K562 (cell line): ENCODE data around the gene C13orf46. TPM values are rescaled to one million over a fixed set of nuclear protein-coding genes. Genes with fewer than 3 reads are reported as not detected.

Experiments
- ATAC-seq: fragments of 200-7000 bp; cut with Tn5 transposase; 3 replicates; pipeline ENCODE4 v1.9.1; 2020; ENCODE audit warnings: moderate library complexity
- BruUV-seq: library from RNA; stranded (reverse); fragments of 400-500 nt; replicated peaks from 2 replicates; lab custom pipeline; 2021; lab: Mats Ljungman, UMichigan
- CTCF ChIA-PET: fragments of 300-600 bp; formaldehyde crosslinking; extraction: SDS; loops from one replicate; lab custom pipeline; 2021; ENCODE audit warnings: low intra/inter-chr PET ratio; lab: Yijun Ruan, JAX
- POLR2A ChIA-PET: fragments of 300-600, 350-650 bp; sonication (Branson Sonifier 250); formaldehyde crosslinking; extraction: SDS; loops from one replicate; lab custom pipeline; 2021; ENCODE audit warnings: antibody characterized with exemption, inconsistent platforms; lab: Yijun Ruan, JAX
- DNase-seq, 4 experiments: peaks; one replicate each; pipeline versions ENCODE4 v3.0.0 to v3.0.0-alpha.2; 2011 to 2018; ENCODE audit warnings: low spot score in 3 of 4, mixed read lengths in 3 of 4; ENCODE audit errors: extremely low read depth in 1 of 4
- FAIRE-seq: peaks from 2 replicates; lab custom pipeline; 2011; peaks lifted over from hg19 to GRCh38; lab: Jason Lieb, UNC
- H2AFZ ChIP-seq: 2 replicates; pipeline ENCODE4 v1.6.0; 2011; ENCODE audit warnings: low read depth, low read length, control low read depth, inconsistent platforms
- H3K27ac ChIP-seq: fragments of 200-600 bp; 3 replicates; pipeline ENCODE4 v1.8.0; 2011; ENCODE audit warnings: low read depth, mild to moderate bottlenecking, control low read depth, inconsistent platforms, low read length, moderate library complexity, mixed read lengths; ENCODE audit errors: extremely low read depth
- H3K27me3 ChIP-seq, 2 experiments: fragments of 300-600 bp in 1 of 2; 2 replicates in 1 of 2; 3 replicates in 1 of 2; pipeline versions ENCODE4 v1.6.0 to v1.8.0; 2011; ENCODE audit warnings: inconsistent platforms in 2 of 2, low read length in 2 of 2, mild to moderate bottlenecking in 1 of 2, mixed read lengths in 1 of 2, moderate library complexity in 1 of 2; ENCODE audit not compliant: control insufficient read depth in 2 of 2, insufficient read depth in 2 of 2
- H3K36me3 ChIP-seq: fragments of 300-600 bp; 3 replicates; pipeline ENCODE4 v1.8.0; 2011; ENCODE audit warnings: mild to moderate bottlenecking, low read length, inconsistent platforms; ENCODE audit not compliant: control insufficient read depth, insufficient read depth
- H3K4me1 ChIP-seq, 2 experiments: fragments of 200-600 bp in 1 of 2; replicated peaks in 1 of 2; 2 replicates in 1 of 2; 3 replicates in 1 of 2; pipeline versions ENCODE4 v1.5.1 to v1.8.0; 2011; ENCODE audit warnings: inconsistent platforms in 2 of 2, low read length in 2 of 2, mild to moderate bottlenecking in 1 of 2, mixed read lengths in 1 of 2, moderate library complexity in 1 of 2; ENCODE audit not compliant: control insufficient read depth in 2 of 2, insufficient read depth in 2 of 2
- H3K4me2 ChIP-seq: 2 replicates; pipeline ENCODE4 v1.6.1; 2011; ENCODE audit warnings: low read length, control low read depth, inconsistent platforms, mixed read lengths; ENCODE audit not compliant: insufficient read depth
- H3K4me3 ChIP-seq: fragments of 200-600 bp; sonication (generic), shearing (Covaris generic); 2 replicates; pipeline ENCODE4 v1.5.1; 2016; ENCODE audit warnings: control low read depth, inconsistent platforms
- H3K79me2 ChIP-seq: fragments of 200-600 bp; 3 replicates; pipeline ENCODE4 v1.8.0; 2011; ENCODE audit warnings: low read length, inconsistent platforms; ENCODE audit not compliant: control insufficient read depth, insufficient read depth
- H3K9ac ChIP-seq, 2 experiments: 2 replicates each; pipeline versions ENCODE4 v1.6.0 to v1.6.1; 2011; ENCODE audit warnings: low read depth in 2 of 2, low read length in 2 of 2, control low read depth in 1 of 2, inconsistent platforms in 1 of 2, mild to moderate bottlenecking in 1 of 2, mixed read lengths in 1 of 2; ENCODE audit not compliant: insufficient read depth in 1 of 2
- H3K9me1 ChIP-seq: one replicate; pipeline ENCODE4 v1.6.0; 2011; ENCODE audit warnings: inconsistent platforms, mild to moderate bottlenecking, low read length, moderate library complexity; ENCODE audit not compliant: control insufficient read depth, insufficient read depth
- H3K9me3 ChIP-seq: replicated peaks from 2 replicates; pipeline ENCODE4 v1.5.1; 2011; ENCODE audit warnings: low read depth, low read length, inconsistent platforms; ENCODE audit not compliant: control insufficient read depth, insufficient read depth
- H4K20me1 ChIP-seq: replicated peaks from 2 replicates; pipeline ENCODE4 v1.6.1; 2011; ENCODE audit warnings: low read length, inconsistent platforms, mixed read lengths; ENCODE audit not compliant: control insufficient read depth, insufficient read depth
- ARID4B ChIP-seq: sonication (generic); formaldehyde crosslinking; IDR thresholded peaks from 2 replicates; pipeline ENCODE4 v1.8.0; 2022; ENCODE audit warnings: mild to moderate bottlenecking, missing genetic modification reagents
- NFIC ChIP-seq: fragments of 450-650 bp; IDR thresholded peaks from 2 replicates; pipeline ENCODE4 v1.6.1; 2017; ENCODE audit warnings: mild to moderate bottlenecking, inconsistent platforms
- PHF20 ChIP-seq: fragments of 450-650 bp; IDR thresholded peaks from 2 replicates; pipeline ENCODE4 v1.6.1; 2018; ENCODE audit not compliant: partially characterized antibody
- REST ChIP-seq, 2 experiments: fragments of 450-650 bp; formaldehyde crosslinking in 1 of 2; IDR thresholded peaks; 2 replicates each; pipeline versions ENCODE4 v1.4.0 to v1.6.1; 2014 to 2020; ENCODE audit warnings: mild to moderate bottlenecking in 2 of 2, borderline replicate concordance in 1 of 2, low read depth in 1 of 2
- SMC3 ChIP-seq: conservative IDR thresholded peaks from 2 replicates; pipeline ENCODE4 v1.6.1; 2011; ENCODE audit warnings: low read depth, low read length, improper control_type of control experiment; ENCODE audit not compliant: insufficient read depth
- ZKSCAN1 ChIP-seq: fragments of 150-350 bp; IDR thresholded peaks from 2 replicates; pipeline ENCODE4 v1.6.1; 2016; ENCODE audit warnings: low read depth, low read length
- ZNF431 ChIP-seq: sonication (generic); formaldehyde crosslinking; IDR thresholded peaks from 2 replicates; pipeline ENCODE4 v1.8.0; 2022; ENCODE audit warnings: mild to moderate bottlenecking, missing genetic modification reagents
- WGBS: fragments of 100-300 bp; shearing (Covaris generic); methylation state at CpG from one replicate; pipeline ENCODE4 v1.1.6; 2016; ENCODE audit warnings: low coverage, mixed read lengths; ENCODE audit not compliant: insufficient coverage; ENCODE audit errors: missing lambda C conversion rate; 5-methylcytosine and 5-hydroxymethylcytosine counted together
- in situ Hi-C: fragments of 300-500 bp; cut with MboI; formaldehyde crosslinking; loops from 4 replicates; pipeline ENCODE4 v1.15.0; 2018; ENCODE audit warnings: inconsistent platforms, mixed read lengths
- intact Hi-C: fragments of 100-400 bp; cut with micrococcal nuclease; formaldehyde crosslinking; loops from 2 replicates; pipeline ENCODE4 v1.14.2; 2022
- polyA plus RNA-seq, 8 experiments: library from polyadenylated mRNA; depleted of rRNA in 4 of 8; stranded (reverse) in 5 of 8; unstranded in 3 of 8; fragments of >200 nt; fragmentation: Nextera tagmentation in 2 of 8; fragmentation: Illumina TruSeq in 1 of 8; extraction: Ambion mirVana in 2 of 8; extraction: Trizol in 1 of 8; gene quantifications; 2 replicates each; pipeline versions ENCODE4 v1.2.1 to v1.2.3, GENCODE V29; 2011 to 2014; ENCODE audit warnings: inconsistent platforms in 1 of 8, missing spikeins in 1 of 8
- total RNA-seq, 7 experiments: library from RNA; depleted of rRNA in 6 of 7; stranded (reverse); fragments of >200 nt in 6 of 7; fragmentation: Illumina TruSeq in 2 of 7; extraction: Trizol in 2 of 7; gene quantifications; 2 replicates each; pipeline versions ENCODE4 v1.2.1 to v1.2.3, GENCODE V29; 2011 to 2021; ENCODE audit warnings: low replicate concordance in 1 of 7

Gene C13orf46
- total and polyA plus RNA-seq, 9 of the 15 experiments (the other 6 are each of a cell fraction or from before 2014, with no cell fraction given), result 0.04 to 0.24 (median 0.05) TPM; not detected in 4

DNA sequence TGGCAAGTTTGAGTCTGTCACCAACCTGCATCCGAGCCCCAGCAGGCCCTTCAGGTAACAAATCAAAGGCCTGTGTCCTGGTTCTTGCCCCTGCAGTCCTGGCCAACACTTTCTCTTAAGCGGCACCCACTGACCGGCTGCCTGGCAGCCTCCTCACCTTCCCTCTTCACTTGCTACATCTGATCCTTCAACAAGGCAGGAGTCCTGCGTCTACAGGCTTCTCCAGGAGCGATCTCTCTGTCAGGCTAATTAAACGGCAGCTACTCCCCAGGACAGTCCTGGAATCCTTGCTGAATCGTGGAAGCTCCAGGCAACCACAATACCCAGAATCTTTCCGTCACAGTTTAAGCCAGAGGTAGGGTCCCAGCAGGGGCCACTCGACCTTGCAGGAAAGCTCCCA lies 68.9 kb downstream of the C13orf46 start (continued):
- TF ChIP-seq ARID4B (CRISPR knock-in tag) (no peak), ZNF431 (CRISPR knock-in tag) (no peak), NFIC (no peak)

DNA sequence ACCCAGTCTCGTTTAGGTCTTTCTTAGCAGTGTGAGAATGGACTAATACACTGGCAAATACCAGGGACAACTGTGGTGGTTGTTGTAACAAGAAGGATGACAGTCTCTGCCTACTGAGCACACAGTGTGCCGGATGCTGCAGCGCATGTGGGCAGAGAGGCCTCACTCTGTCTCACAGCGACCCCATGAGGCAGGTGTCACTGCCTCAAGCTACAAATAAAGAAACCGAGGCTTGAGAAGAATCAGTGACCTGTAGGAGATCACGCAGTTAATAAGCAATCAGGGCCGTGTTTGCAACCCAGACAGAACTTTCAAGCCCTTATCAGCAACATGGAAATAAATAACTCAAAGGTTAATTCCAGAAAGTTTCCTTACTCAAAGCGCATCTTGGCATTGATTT lies 69.5 kb downstream of the C13orf46 start:
- H4K20me1 ChIP-seq, result no peaks in the 10 kb centered on the region
- H3K27me3 ChIP-seq, result peaks cover 11 to 52% of the 10 kb centered on the region in 2 experiments; a peak in 4 of 5 replicates
- no peaks in the 10 kb centered on the region for H3K9me1 ChIP-seq
- H3K4me2 ChIP-seq, result no peak overlapping the region
- H3K36me3 ChIP-seq, result no peaks in the 10 kb centered on the region
- FAIRE-seq, result peak; percentile 46
- peak; percentile 86 for ATAC-seq
- H3K79me2 ChIP-seq, result no peaks in the 10 kb centered on the region
- BruUV-seq, result no TSS peak
- CTCF ChIA-PET, result interaction anchor here (0.5 to 1.1 kb wide), 3 partner anchors 88 to 174 kb away, joined by 3 to 4 read pairs (median 3); no protein-coding TSS in a partner anchor
- H3K4me1 ChIP-seq, result peaks cover 0 to 2% of the 10 kb centered on the region in 2 experiments; a peak in 1 of 5 replicates
- no peak overlapping the region for H3K9ac ChIP-seq
- in situ Hi-C loops (no loop called here), intact Hi-C loops (loop anchor here (5.0 kb wide), 1 partner anchor 87 kb away; no protein-coding TSS in a partner anchor)
- peak in 2 of 4 experiments; percentile 26 to 55 for DNase-seq
- H2AFZ ChIP-seq, result no peak overlapping the region
- no peak overlapping the region for H3K4me3 ChIP-seq
- H3K9me3 ChIP-seq, result no peaks in the 10 kb centered on the region
- WGBS, result 5% methylated on average over 8 of the region's 8 CpGs
- POLR2A ChIA-PET, result interaction anchor here (0.7 kb wide), 1 partner anchor 15 kb away, joined by 3 read pairs; no protein-coding TSS in a partner anchor
- no peak overlapping the region for H3K27ac ChIP-seq
- TF ChIP-seq SMC3 (peak; percentile 39; the same call in 1 of the 2 replicates), PHF20 (no peak), REST (IDR thresholded peaks at IDR 0.05; ENCODE audit: borderline replicate concordance) (peak; percentile 73), REST (CRISPR knock-in tag; IDR thresholded peaks at IDR 0.05; ENCODE audit: low read depth) (no peak), ZKSCAN1 (peak; percentile 89)
